ENCODE measurements around the gene TMEM221.
A peak's percentile ranks its signal among the peaks of the same experiment; 100 is the strongest.

Gene TMEM221

GRCh38 chr19:17404015-17404414, 44.5 kb downstream of the TMEM221 start:
- no peak for DNase-seq

- peak in 3 of 5 donors; percentile 44 to 50 (median 50) for DNase-seq
These were observed 45.2 kb downstream of the TMEM221 start for GRCh38 chr19:17402982-17403855.

- DNase-seq, result no peak
These were observed 46.8 kb downstream of the TMEM221 start for GRCh38 chr19:17401628-17402027.

- DNase-seq, result no peak
These were observed 49.5 kb downstream of the TMEM221 start for GRCh38 chr19:17398902-17399527.

- peak in 4 of 5 donors; percentile 26 to 71 (median 44) for DNase-seq
These were observed 53.5 kb downstream of the TMEM221 start for GRCh38 chr19:17394891-17395415.

- DNase-seq, result no peak
These were observed 54.6 kb downstream of the TMEM221 start, which contains the start of gene CCDC194 for GRCh38 chr19:17393914-17394313. Gene CCDC194 (minus strand): TSS chr19:17394196. CDS start chr19:17394158, 38 bp downstream.

GRCh38 chr19:17393002-17393401, 55.5 kb downstream of the TMEM221 start:
- no peak for DNase-seq

- no peak for DNase-seq
These were observed 56.9 kb downstream of the TMEM221 start for GRCh38 chr19:17391371-17392151.

GRCh38 chr19:17390665-17391370, 57.6 kb downstream of the TMEM221 start:
- DNase-seq, result peak; percentile 77 to 86 (median 86)

GRCh38 chr19:17389957-17390664, 58.4 kb downstream of the TMEM221 start:
- DNase-seq, result peak in 1 of 5 donors; percentile 15

GRCh38 chr19:17389288-17389687, 59.2 kb downstream of the TMEM221 start:
- no peak for DNase-seq

GRCh38 chr19:17385878-17386611, 62.4 kb downstream of the TMEM221 start:
- DNase-seq, result peak in 4 of 5 donors; percentile 40 to 53 (median 48)

Data from T-helper 1 cell (primary cell).